ENCODE results near the gene MOCS1.

Gene MOCS1

GRCh38 chr6:39891976-39892375, 42.3 kb downstream of the MOCS1 start:
- DNase-seq (ENCODE audit: low read depth), result no peak
- no peak overlapping the region for H3K4me3 ChIP-seq (ENCODE audit: low read depth, low read length)
- TF ChIP-seq POLR2A (IDR thresholded peaks at IDR 0.05; ENCODE audit: extremely low read depth, insufficient read length) (no peak), CTCF (IDR thresholded peaks at IDR 0.05; ENCODE audit: low read depth, low read length) (no peak), MAX (IDR thresholded peaks at IDR 0.05; ENCODE audit: low read depth, low read length) (no peak), MYC (IDR thresholded peaks at IDR 0.05; ENCODE audit: low read depth, low read length) (no peak)

- H3K4me3 ChIP-seq (ENCODE audit: low read depth, low read length), result no peak overlapping the region
- DNase-seq (ENCODE audit: low read depth), result no peak
- TF ChIP-seq POLR2A (IDR thresholded peaks at IDR 0.05; ENCODE audit: extremely low read depth, insufficient read length), result no peak
- TF ChIP-seq MAX (IDR thresholded peaks at IDR 0.05; ENCODE audit: low read depth, low read length), result no peak
- TF ChIP-seq CTCF (IDR thresholded peaks at IDR 0.05; ENCODE audit: low read depth, low read length), result no peak
- TF ChIP-seq MYC (IDR thresholded peaks at IDR 0.05; ENCODE audit: low read depth, low read length), result no peak
Measured at GRCh38 chr6:39891353-39891752, 42.9 kb downstream of the MOCS1 start.

GRCh38 chr6:39889229-39889628, 45.0 kb downstream of the MOCS1 start:
- DNase-seq (ENCODE audit: low read depth), result no peak
- TF ChIP-seq MAX (IDR thresholded peaks at IDR 0.05; ENCODE audit: low read depth, low read length) (no peak), CTCF (IDR thresholded peaks at IDR 0.05; ENCODE audit: low read depth, low read length) (no peak), POLR2A (IDR thresholded peaks at IDR 0.05; ENCODE audit: extremely low read depth, insufficient read length) (no peak), MYC (IDR thresholded peaks at IDR 0.05; ENCODE audit: low read depth, low read length) (no peak)
- no peak overlapping the region for H3K4me3 ChIP-seq (ENCODE audit: low read depth, low read length)

GRCh38 chr6:39887692-39888450, 46.4 kb downstream of the MOCS1 start:
- H3K4me3 ChIP-seq (ENCODE audit: low read depth, low read length), result no peak overlapping the region
- TF ChIP-seq MYC (IDR thresholded peaks at IDR 0.05; ENCODE audit: low read depth, low read length) (no peak), MAX (IDR thresholded peaks at IDR 0.05; ENCODE audit: low read depth, low read length) (no peak), CTCF (IDR thresholded peaks at IDR 0.05; ENCODE audit: low read depth, low read length) (no peak), POLR2A (IDR thresholded peaks at IDR 0.05; ENCODE audit: extremely low read depth, insufficient read length) (no peak)
- no peak for DNase-seq (ENCODE audit: low read depth)

GRCh38 chr6:39886871-39887270, 47.4 kb downstream of the MOCS1 start:
- H3K4me3 ChIP-seq (ENCODE audit: low read depth, low read length), result no peak overlapping the region
- no peak for DNase-seq (ENCODE audit: low read depth)
- TF ChIP-seq POLR2A (IDR thresholded peaks at IDR 0.05; ENCODE audit: extremely low read depth, insufficient read length) (no peak), CTCF (IDR thresholded peaks at IDR 0.05; ENCODE audit: low read depth, low read length) (no peak), MYC (IDR thresholded peaks at IDR 0.05; ENCODE audit: low read depth, low read length) (no peak), MAX (IDR thresholded peaks at IDR 0.05; ENCODE audit: low read depth, low read length) (no peak)

All from NB4 (cell line).